Keratinocyte (primary cell): Measurements from ENCODE around the gene RAB19. TPM values are rescaled to one million over a fixed set of nuclear protein-coding genes. Genes with fewer than 3 reads are reported as not detected.

ENCODE experiments used
- DNase-seq: peaks from one replicate; pipeline ENCODE4 v3.0.0-alpha.2; 2011; ENCODE audit warnings: low read depth, missing footprints, low spot score
- FAIRE-seq: peaks from 2 replicates; lab custom pipeline; 2011; peaks lifted over from hg19 to GRCh38; lab: Jason Lieb, UNC
- H2AFZ ChIP-seq: 2 replicates; pipeline ENCODE4 v1.6.0; 2012; ENCODE audit warnings: low read length, control low read depth, inconsistent platforms; ENCODE audit not compliant: control insufficient read depth
- H3K27ac ChIP-seq: 2 replicates; pipeline ENCODE4 v1.5.1; 2011; ENCODE audit warnings: low read length; ENCODE audit not compliant: control insufficient read depth, insufficient read depth
- H3K27me3 ChIP-seq: 3 replicates; pipeline ENCODE4 v1.6.0; 2011; ENCODE audit warnings: low read length; ENCODE audit not compliant: control insufficient read depth, insufficient read depth; ENCODE audit errors: extremely low read depth
- H3K36me3 ChIP-seq, 2 experiments: 2 replicates in 1 of 2; 3 replicates in 1 of 2; pipeline ENCODE4 v1.5.1; 2011; ENCODE audit warnings: low read length in 2 of 2, mild to moderate bottlenecking in 1 of 2; ENCODE audit not compliant: control insufficient read depth in 2 of 2, insufficient read depth in 2 of 2; ENCODE audit errors: extremely low read depth in 1 of 2
- H3K4me1 ChIP-seq: 3 replicates; pipeline ENCODE4 v1.5.1; 2011; ENCODE audit warnings: low read length; ENCODE audit not compliant: control insufficient read depth, insufficient read depth; ENCODE audit errors: extremely low read depth
- H3K4me2 ChIP-seq: 3 replicates; pipeline ENCODE4 v1.6.0; 2011; ENCODE audit warnings: low read depth, low read length; ENCODE audit not compliant: control insufficient read depth, insufficient read depth; ENCODE audit errors: extremely low read depth
- H3K4me3 ChIP-seq, 3 experiments: fragments of 200-600 bp in 1 of 3; sonication (generic) in 1 of 3; 2 replicates in 2 of 3; 3 replicates in 1 of 3; pipeline ENCODE4 v1.5.1; 2011 to 2016; ENCODE audit warnings: low read length in 3 of 3, mild to moderate bottlenecking in 3 of 3, control low read depth in 2 of 3, inconsistent platforms in 1 of 3, low read depth in 1 of 3, mixed read lengths in 1 of 3, mixed run types in 1 of 3, moderate library complexity in 1 of 3; ENCODE audit not compliant: control insufficient read depth in 2 of 3, insufficient read depth in 2 of 3; ENCODE audit errors: extremely low read depth in 1 of 3
- H3K79me2 ChIP-seq: 2 replicates; pipeline ENCODE4 v1.6.0; 2012; ENCODE audit warnings: low read length; ENCODE audit not compliant: control insufficient read depth, insufficient read depth
- H3K9ac ChIP-seq: 3 replicates; pipeline ENCODE4 v1.6.0; 2011; ENCODE audit warnings: low read length; ENCODE audit not compliant: control insufficient read depth, insufficient read depth; ENCODE audit errors: extremely low read depth
- H3K9me1 ChIP-seq: 3 replicates; pipeline ENCODE4 v1.6.0; 2011; ENCODE audit warnings: low read length; ENCODE audit not compliant: control insufficient read depth, insufficient read depth; ENCODE audit errors: extremely low read depth
- H3K9me3 ChIP-seq: 2 replicates; pipeline ENCODE4 v1.5.1; 2012; ENCODE audit warnings: low read depth, low read length; ENCODE audit not compliant: control insufficient read depth
- H4K20me1 ChIP-seq: 3 replicates; pipeline ENCODE4 v1.6.0; 2011; ENCODE audit warnings: low read length; ENCODE audit not compliant: control insufficient read depth, insufficient read depth; ENCODE audit errors: extremely low read depth
- CTCF ChIP-seq, 3 experiments: IDR thresholded peaks in 1 of 3; conservative IDR thresholded peaks in 1 of 3; optimal IDR thresholded peaks in 1 of 3; 2 replicates in 2 of 3; 3 replicates in 1 of 3; pipeline versions ENCODE3 to v1.5.1; 2011; ENCODE audit warnings: low read length in 3 of 3, mild to moderate bottlenecking in 3 of 3, moderate library complexity in 2 of 3, control low read depth in 1 of 3, inconsistent platforms in 1 of 3; ENCODE audit not compliant: insufficient read depth in 2 of 3; ENCODE audit errors: extremely low read depth in 1 of 3
- EZH2 ChIP-seq: IDR thresholded peaks from one replicate; pipeline ENCODE4 v1.6.1; 2012; ENCODE audit warnings: inconsistent platforms, mild to moderate bottlenecking, low read length, moderate library complexity
- dilution Hi-C: fragments of 300-500 bp; cut with MboI; formaldehyde crosslinking; loops from one replicate; pipeline ENCODE4 v1.7.0; 2020; ENCODE audit warnings: low sequenced_read_pairs; ENCODE audit not compliant: extremely low pct_ligation_motif_present
- polyA plus RNA-seq, 5 experiments: library from polyadenylated mRNA; depleted of rRNA in 3 of 5; stranded (reverse) in 3 of 5; stranded (forward) in 1 of 5; unstranded in 1 of 5; fragments of >200 nt; gene quantifications; 1 replicate in 1 of 5; 2 replicates in 3 of 5; 3 replicates in 1 of 5; pipeline versions ENCODE4 v1.2.1 to v1.2.3, GENCODE V29; 2011 to 2012; ENCODE audit warnings: missing spikeins in 2 of 5, low read depth in 1 of 5, low replicate concordance in 1 of 5

RAB19 gene
- polyA plus RNA-seq, 1 donor (not counting 4 experiments of a cell fraction or from before 2014, with no cell fraction given), result not detected

- H3K4me3 ChIP-seq, result no peak overlapping the region
- DNase-seq (no peak), FAIRE-seq (no peak)
- no peaks in the 10 kb centered on the region for H3K9me1 ChIP-seq
- H3K9me3 ChIP-seq, result no peaks in the 10 kb centered on the region
- no peaks in the 10 kb centered on the region for H3K36me3 ChIP-seq
- dilution Hi-C loops, result no loop called here
- H3K27ac ChIP-seq, result no peak overlapping the region
- H3K4me1 ChIP-seq, result no peaks in the 10 kb centered on the region
- H2AFZ ChIP-seq, result no peak overlapping the region
- no peaks in the 10 kb centered on the region for H4K20me1 ChIP-seq
- H3K27me3 ChIP-seq, result no peaks in the 10 kb centered on the region
- TF ChIP-seq EZH2 (no peak), CTCF (optimal IDR thresholded peaks at IDR 0.05 in 1 of 3, IDR thresholded peaks at IDR 0.05 in 1 of 3, conservative IDR thresholded peaks at IDR 0.05 in 1 of 3; ENCODE audit: extremely low read depth in 1 of 3, insufficient read depth in 2 of 3, low read length in 3 of 3) (no peak)
- H3K9ac ChIP-seq, result no peak overlapping the region
- no peak overlapping the region for H3K4me2 ChIP-seq
- H3K79me2 ChIP-seq, result no peaks in the 10 kb centered on the region
Observed at GRCh38 chr7:140448781-140449480, 45.1 kb downstream of the RAB19 start.

GRCh38 chr7:140451716-140452115 lies 47.9 kb downstream of the RAB19 start:
- Histone ChIP-seq H3K4me2 (no peak overlapping the region), H3K9me1 (no peaks in the 10 kb centered on the region), H3K36me3 (peaks cover 0 to 11% of the 10 kb centered on the region in 2 experiments), H3K4me3 (no peak overlapping the region), H3K9ac (no peak overlapping the region), H3K79me2 (no peaks in the 10 kb centered on the region), H2AFZ (no peak overlapping the region), H3K9me3 (no peaks in the 10 kb centered on the region), H3K4me1 (no peaks in the 10 kb centered on the region), H4K20me1 (no peaks in the 10 kb centered on the region), H3K27me3 (no peaks in the 10 kb centered on the region), H3K27ac (no peak overlapping the region)
- TF ChIP-seq CTCF (optimal IDR thresholded peaks at IDR 0.05 in 1 of 3, IDR thresholded peaks at IDR 0.05 in 1 of 3, conservative IDR thresholded peaks at IDR 0.05 in 1 of 3; ENCODE audit: extremely low read depth in 1 of 3, insufficient read depth in 2 of 3, low read length in 3 of 3), result no peak
- no peak for TF ChIP-seq EZH2
- dilution Hi-C loops, result no loop called here
- DNase-seq (no peak), FAIRE-seq (no peak)
